HFF-Myc (cell line): ENCODE data around the gene C3orf22.

ENCODE experiments used
- DNase-seq: peaks from one replicate; pipeline ENCODE4 v3.0.0-alpha.2; 2011; ENCODE audit warnings: low read depth; ENCODE audit errors: extremely low read depth
- H3K4me3 ChIP-seq: replicated peaks from 2 replicates; pipeline ENCODE4 v1.5.1; 2011; ENCODE audit warnings: low read depth, mild to moderate bottlenecking, control low read depth, low read length
- CTCF ChIP-seq: IDR thresholded peaks from 2 replicates; pipeline ENCODE4 v1.5.1; 2012; ENCODE audit warnings: mild to moderate bottlenecking, low read depth, low read length, control low read depth; ENCODE audit errors: missing control alignments

C3orf22 gene

GRCh38 chr3:126539558-126540250, 19.0 kb downstream of the C3orf22 start:
- DNase-seq: no peak
- H3K4me3 ChIP-seq: no peak overlapping the region
- TF ChIP-seq CTCF: no peak

GRCh38 chr3:126538966-126539365, 19.8 kb downstream of the C3orf22 start:
- no peak for DNase-seq
- no peak for TF ChIP-seq CTCF
- no peak overlapping the region for H3K4me3 ChIP-seq

- DNase-seq: no peak
- no peak for TF ChIP-seq CTCF
- H3K4me3 ChIP-seq: no peak overlapping the region
These were observed 20.4 kb downstream of the C3orf22 start for GRCh38 chr3:126538316-126538715.

- H3K4me3 ChIP-seq: no peak overlapping the region
- no peak for TF ChIP-seq CTCF
- DNase-seq: no peak
These were observed 20.9 kb downstream of the C3orf22 start for GRCh38 chr3:126537730-126538281.

GRCh38 chr3:126537116-126537729, 21.5 kb downstream of the C3orf22 start:
- DNase-seq: no peak
- no peak for TF ChIP-seq CTCF
- no peak overlapping the region for H3K4me3 ChIP-seq

GRCh38 chr3:126536126-126536525, 22.6 kb downstream of the C3orf22 start:
- no peak for DNase-seq
- no peak for TF ChIP-seq CTCF
- no peak overlapping the region for H3K4me3 ChIP-seq
